GM12872 (cell line): ENCODE data around the gene KRTAP5-10.

Source experiments
- TF ChIP-seq, protein P1 (sequence below): IDR thresholded peaks from 3 replicates; pipeline ENCODE4 v1.5.1; 2011; ENCODE audit warnings: low read depth, mild to moderate bottlenecking, low read length, moderate library complexity; ENCODE audit not compliant: insufficient read depth

The KRTAP5-10 gene

DNA sequence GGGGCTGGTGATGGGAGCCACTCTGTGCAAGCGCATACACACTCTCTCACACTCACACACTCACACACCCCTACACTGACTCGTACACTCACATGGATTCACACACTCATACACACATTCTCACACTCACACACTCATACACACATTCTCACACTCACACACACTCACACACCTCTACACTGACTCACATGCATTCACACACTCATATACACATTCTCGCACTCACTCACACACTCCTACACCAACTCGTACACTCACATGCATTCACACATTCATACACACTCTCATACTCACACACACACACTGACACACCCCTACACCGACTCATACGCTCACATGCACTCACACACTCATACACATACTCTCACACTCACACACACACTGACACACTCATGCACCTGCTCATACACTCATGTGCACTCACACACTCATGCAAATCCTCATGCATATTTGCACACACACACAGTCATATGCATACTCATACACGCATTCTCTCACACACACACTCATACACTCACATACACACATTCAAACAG is 12.2 kb downstream of the KRTAP5-10 start:
- TF ChIP-seq, protein P1, sequence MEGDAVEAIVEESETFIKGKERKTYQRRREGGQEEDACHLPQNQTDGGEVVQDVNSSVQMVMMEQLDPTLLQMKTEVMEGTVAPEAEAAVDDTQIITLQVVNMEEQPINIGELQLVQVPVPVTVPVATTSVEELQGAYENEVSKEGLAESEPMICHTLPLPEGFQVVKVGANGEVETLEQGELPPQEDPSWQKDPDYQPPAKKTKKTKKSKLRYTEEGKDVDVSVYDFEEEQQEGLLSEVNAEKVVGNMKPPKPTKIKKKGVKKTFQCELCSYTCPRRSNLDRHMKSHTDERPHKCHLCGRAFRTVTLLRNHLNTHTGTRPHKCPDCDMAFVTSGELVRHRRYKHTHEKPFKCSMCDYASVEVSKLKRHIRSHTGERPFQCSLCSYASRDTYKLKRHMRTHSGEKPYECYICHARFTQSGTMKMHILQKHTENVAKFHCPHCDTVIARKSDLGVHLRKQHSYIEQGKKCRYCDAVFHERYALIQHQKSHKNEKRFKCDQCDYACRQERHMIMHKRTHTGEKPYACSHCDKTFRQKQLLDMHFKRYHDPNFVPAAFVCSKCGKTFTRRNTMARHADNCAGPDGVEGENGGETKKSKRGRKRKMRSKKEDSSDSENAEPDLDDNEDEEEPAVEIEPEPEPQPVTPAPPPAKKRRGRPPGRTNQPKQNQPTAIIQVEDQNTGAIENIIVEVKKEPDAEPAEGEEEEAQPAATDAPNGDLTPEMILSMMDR: no peak

DNA sequence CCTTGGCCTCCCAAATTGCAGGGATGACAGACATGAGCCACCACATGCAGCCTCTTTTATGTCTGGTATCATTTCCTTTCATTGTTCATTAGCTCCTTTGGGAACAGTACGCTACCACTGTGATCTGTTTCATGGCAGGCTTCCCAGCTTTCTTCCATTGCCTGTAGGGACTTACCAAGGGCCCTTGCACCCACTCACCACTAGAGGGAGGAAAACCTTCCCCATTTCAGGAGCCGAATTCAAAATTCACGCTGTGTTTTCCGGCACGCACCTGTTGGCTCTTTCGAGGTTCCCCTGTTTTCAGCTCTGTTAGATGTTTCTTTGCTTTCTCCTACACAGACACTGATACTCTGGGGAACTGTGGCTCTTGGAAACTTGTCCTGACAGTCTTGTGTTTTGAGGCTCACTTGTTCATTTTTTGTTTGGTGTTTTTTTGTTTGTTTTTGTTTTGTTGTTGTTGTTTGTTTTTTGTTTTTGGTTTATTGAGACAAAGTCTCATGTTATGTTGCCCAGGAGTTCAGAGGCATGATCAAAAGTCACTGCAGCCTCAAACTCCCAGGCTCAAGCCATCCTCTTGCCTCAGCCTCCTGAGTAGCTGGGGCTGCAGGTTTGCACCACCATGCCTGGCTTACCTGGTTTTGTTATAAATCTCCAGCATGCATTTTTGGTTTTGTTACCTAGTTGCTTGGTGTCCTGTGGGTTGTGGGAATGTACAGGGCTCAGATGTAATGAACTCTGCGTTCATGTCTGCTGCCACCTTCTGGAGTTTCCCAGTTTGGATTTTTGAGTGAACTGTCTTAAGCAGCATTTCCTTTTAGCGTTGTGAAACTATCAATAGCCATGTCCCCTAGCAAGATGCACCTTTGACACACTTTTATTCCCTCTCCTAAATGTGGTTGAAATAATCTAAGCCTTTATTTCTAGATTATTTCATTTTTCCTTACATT is 15.0 kb downstream of the KRTAP5-10 start:
- TF ChIP-seq, protein P1: peak; percentile 94

- TF ChIP-seq, protein P1: no peak
These were observed 16.5 kb downstream of the KRTAP5-10 start for GRCh38 chr11:71581826-71582225.

GRCh38 chr11:71582309-71582895 is 17.0 kb downstream of the KRTAP5-10 start, which contains the start of gene KRTAP5-11:
Gene KRTAP5-11 (minus strand): TSS chr11:71582875. CDS start chr11:71582837, 38 bp downstream.
- TF ChIP-seq, protein P1: no peak

GRCh38 chr11:71588822-71589545 is 23.6 kb downstream of the KRTAP5-10 start:
- TF ChIP-seq, protein P1: peak; percentile 54

- TF ChIP-seq, protein P1: peak; percentile 33
These were observed 39.6 kb downstream of the KRTAP5-10 start for GRCh38 chr11:71604798-71605488.
